ENCODE measurements around the gene ARID1B. TPM values are rescaled to one million over a fixed set of nuclear protein-coding genes. Genes with fewer than 3 reads are reported as not detected.

ARID1B gene
- polyA plus RNA-seq, 1 experiment = 17.0 TPM

- no peak for DNase-seq (ENCODE audit: low read depth)
- Histone ChIP-seq H3K4me3 (ENCODE audit: low read depth, low read length) (no peak overlapping the region), H3K27me3 (ENCODE audit: control insufficient read depth, insufficient read depth, low read length) (no peaks in the 10 kb centered on the region), H3K36me3 (ENCODE audit: control insufficient read depth, insufficient read depth, low read length) (no peaks in the 10 kb centered on the region)
- POLR2A ChIA-PET = no interaction called here
- no peak for TF ChIP-seq CTCF (IDR thresholded peaks at IDR 0.05; ENCODE audit: insufficient read depth, low read depth, low read length)
- CTCF ChIA-PET = no interaction called here
These were observed 299.3 kb downstream of the ARID1B start for GRCh38 chr6:157076451-157076822.

- H3K27me3 ChIP-seq (ENCODE audit: control insufficient read depth, insufficient read depth, low read length) = no peaks in the 10 kb centered on the region
- no peak for TF ChIP-seq CTCF (IDR thresholded peaks at IDR 0.05; ENCODE audit: insufficient read depth, low read depth, low read length)
- no peaks in the 10 kb centered on the region for H3K36me3 ChIP-seq (ENCODE audit: control insufficient read depth, insufficient read depth, low read length)
- no peak overlapping the region for H3K4me3 ChIP-seq (ENCODE audit: low read depth, low read length)
- ChIA-PET CTCF (no interaction called here), POLR2A (no interaction called here)
- no peak for DNase-seq (ENCODE audit: low read depth)
These were observed 300.1 kb downstream of the ARID1B start for GRCh38 chr6:157077251-157077650.

- Histone ChIP-seq H3K36me3 (ENCODE audit: control insufficient read depth, insufficient read depth, low read length) (no peaks in the 10 kb centered on the region), H3K27me3 (ENCODE audit: control insufficient read depth, insufficient read depth, low read length) (no peaks in the 10 kb centered on the region), H3K4me3 (ENCODE audit: low read depth, low read length) (no peak overlapping the region)
- no peak for TF ChIP-seq CTCF (IDR thresholded peaks at IDR 0.05; ENCODE audit: insufficient read depth, low read depth, low read length)
- CTCF ChIA-PET = interaction anchor here (0.9 to 1.0 kb wide), 2 partner anchors 13 to 32 kb away, joined by 3 to 4 read pairs; no protein-coding TSS in a partner anchor
- POLR2A ChIA-PET = no interaction called here
- no peak for DNase-seq (ENCODE audit: low read depth)
These were observed 301.1 kb downstream of the ARID1B start for GRCh38 chr6:157078326-157078725.

- no peaks in the 10 kb centered on the region for H3K36me3 ChIP-seq (ENCODE audit: control insufficient read depth, insufficient read depth, low read length)
- DNase-seq (ENCODE audit: low read depth) = no peak
- ChIA-PET POLR2A (no interaction called here), CTCF (interaction anchor here (1.0 kb wide), 1 partner anchor 12 kb away, joined by 3 read pairs; no protein-coding TSS in a partner anchor)
- no peaks in the 10 kb centered on the region for H3K27me3 ChIP-seq (ENCODE audit: control insufficient read depth, insufficient read depth, low read length)
- no peak overlapping the region for H3K4me3 ChIP-seq (ENCODE audit: low read depth, low read length)
- no peak for TF ChIP-seq CTCF (IDR thresholded peaks at IDR 0.05; ENCODE audit: insufficient read depth, low read depth, low read length)
These were observed 302.1 kb downstream of the ARID1B start for GRCh38 chr6:157079277-157079676.

GRCh38 chr6:157079771-157080170, 302.6 kb downstream of the ARID1B start:
- no peak for TF ChIP-seq CTCF (IDR thresholded peaks at IDR 0.05; ENCODE audit: insufficient read depth, low read depth, low read length)
- ChIA-PET POLR2A (no interaction called here), CTCF (no interaction called here)
- Histone ChIP-seq H3K27me3 (ENCODE audit: control insufficient read depth, insufficient read depth, low read length) (no peaks in the 10 kb centered on the region), H3K4me3 (ENCODE audit: low read depth, low read length) (no peak overlapping the region), H3K36me3 (ENCODE audit: control insufficient read depth, insufficient read depth, low read length) (0 out of 2 replicates have a peak, but pooled peaks cover 2% of the 10 kb centered on the region)
- no peak for DNase-seq (ENCODE audit: low read depth)

Measured in BJ (cell line).